HT1080 (cell line): ENCODE data around the gene SNX25. TPM values are rescaled to one million over a fixed set of nuclear protein-coding genes. Genes with fewer than 3 reads are reported as not detected.
"Not testable (repeated sequence)": the region's sequence is repeated elsewhere in the genome, so short reads cannot be mapped to it uniquely, and the experiment has no call there.

ENCODE experiments used
- DNase-seq: peaks from one replicate; pipeline ENCODE4 v3.0.0-alpha.2; 2015; ENCODE audit warnings: low read depth
- total RNA-seq: library from RNA; depleted of rRNA; stranded (reverse); fragments of >200 nt; shearing (Covaris generic); gene quantifications from 2 replicates; pipeline ENCODE4 v1.2.3, GENCODE V29; 2014

Gene SNX25
- total RNA-seq, 1 experiment from 2014 or later = 20.8 TPM

- peak; percentile 46 for DNase-seq
Observed at GRCh38 chr4:185204238-185204910, 5.0 kb upstream of the SNX25 start.

GRCh38 chr4:185205073-185205472 lies 4.3 kb upstream of the SNX25 start:
- DNase-seq = not testable (repeated sequence)

- no peak for DNase-seq
Observed at GRCh38 chr4:185205697-185206342, 3.6 kb upstream of the SNX25 start.

GRCh38 chr4:185207466-185207865 lies 1.9 kb upstream of the SNX25 start:
- no peak for DNase-seq

GRCh38 chr4:185209852-185210101 lies 379 bp downstream of the SNX25 start:
- DNase-seq = not testable (repeated sequence)

- DNase-seq = peak; percentile 40
Observed at GRCh38 chr4:185210102-185210981, 944 bp downstream of the SNX25 start.

GRCh38 chr4:185211035-185211434 lies 1.6 kb downstream of the SNX25 start:
- no peak for DNase-seq

GRCh38 chr4:185211641-185212040 lies 2.2 kb downstream of the SNX25 start:
- DNase-seq = no peak

- DNase-seq = no peak
Observed at GRCh38 chr4:185212581-185212980, 3.2 kb downstream of the SNX25 start.

- DNase-seq = no peak
Observed at GRCh38 chr4:185213877-185214276, 4.5 kb downstream of the SNX25 start.

GRCh38 chr4:185215261-185215660 lies 5.9 kb downstream of the SNX25 start:
- no peak for DNase-seq

GRCh38 chr4:185217408-185217975 lies 8.1 kb downstream of the SNX25 start:
- DNase-seq = no peak

GRCh38 chr4:185218312-185218711 lies 8.9 kb downstream of the SNX25 start:
- DNase-seq = no peak

GRCh38 chr4:185219551-185220344 lies 10.3 kb downstream of the SNX25 start:
- peak; percentile 28 for DNase-seq

GRCh38 chr4:185221491-185221890 lies 12.1 kb downstream of the SNX25 start:
- DNase-seq = no peak

GRCh38 chr4:185221912-185222311 lies 12.5 kb downstream of the SNX25 start:
- DNase-seq = no peak

- DNase-seq = no peak
Observed at GRCh38 chr4:185222598-185222997, 13.2 kb downstream of the SNX25 start.

GRCh38 chr4:185224597-185224996 lies 15.2 kb downstream of the SNX25 start:
- DNase-seq = no peak

GRCh38 chr4:185225940-185226339 lies 16.5 kb downstream of the SNX25 start:
- DNase-seq = no peak

GRCh38 chr4:185227131-185227551 lies 17.7 kb downstream of the SNX25 start:
- DNase-seq = no peak

GRCh38 chr4:185227713-185228278 lies 18.4 kb downstream of the SNX25 start:
- no peak for DNase-seq
